Amygdala (tissue), 56 donors: ENCODE results near the gene HTR1E.
"Not testable (repeated sequence)": the region's sequence is repeated elsewhere in the genome, so short reads cannot be mapped to it uniquely, and the experiment has no call there.

ENCODE experiments used
- DNase-seq, 56 donors: peaks; one replicate each; lab custom pipeline; 2025; lab: John Stamatoyannopoulos, UW

The HTR1E gene

DNA sequence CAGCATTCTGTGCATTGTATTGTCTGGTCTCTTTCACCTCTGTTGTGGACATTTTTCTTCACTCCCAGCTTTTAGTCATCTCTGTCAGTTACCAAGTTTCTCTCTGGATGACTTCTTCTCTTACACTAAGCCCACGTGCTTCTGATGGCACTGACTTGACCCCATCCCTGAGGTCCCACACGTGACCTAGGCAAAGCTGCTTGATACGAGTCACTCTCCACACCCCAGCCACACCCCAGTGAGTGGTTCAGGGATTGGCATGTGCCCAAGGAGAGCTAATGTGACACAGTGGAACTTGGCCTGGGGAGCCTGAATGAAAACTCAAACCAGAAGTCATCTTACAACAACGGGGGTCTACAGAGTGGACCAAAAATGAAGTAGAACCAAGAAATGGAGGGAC, 32.2 kb downstream of the HTR1E start:
- DNase-seq = no peak

- no peak for DNase-seq
Measured at GRCh38 chr6:86973088-86973487, 35.8 kb downstream of the HTR1E start.

DNA sequence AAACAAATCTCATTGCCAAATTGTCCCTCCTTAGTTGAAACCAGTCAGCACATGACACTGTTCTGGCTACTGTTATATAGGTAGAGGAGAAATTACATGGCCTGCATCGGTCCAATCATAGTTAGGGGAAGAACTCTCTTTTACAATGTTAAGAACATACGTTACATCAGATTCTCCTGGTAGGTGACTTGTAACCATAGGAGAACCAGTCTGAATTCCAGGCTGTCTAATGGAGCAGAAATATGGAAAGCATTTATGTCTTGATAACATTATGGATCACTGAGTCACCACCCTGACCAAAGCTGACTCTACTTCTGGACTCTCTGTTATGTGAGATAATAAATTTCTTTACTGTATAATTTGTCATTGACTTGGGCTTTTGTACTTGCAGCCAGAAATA, 40.9 kb downstream of the HTR1E start:
- no peak for DNase-seq

DNA sequence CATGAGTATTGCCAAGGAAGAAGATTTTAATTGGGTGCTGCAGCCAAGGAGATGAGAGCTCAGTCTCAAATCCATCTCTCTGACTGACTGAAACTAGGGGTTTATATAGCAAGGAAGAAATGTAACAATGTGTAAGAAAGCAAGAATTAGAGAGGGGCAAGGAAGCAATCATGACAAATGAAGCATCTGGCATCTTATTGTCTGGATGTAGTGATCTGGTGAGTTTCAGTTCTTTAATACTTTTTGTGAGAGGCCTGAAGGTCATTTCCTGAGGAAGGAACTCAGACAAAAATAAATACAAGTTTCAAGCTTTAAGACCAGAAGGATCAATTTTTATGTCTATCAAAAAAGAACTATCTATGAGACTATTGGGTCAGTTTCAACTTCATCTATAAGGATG, 64.2 kb downstream of the HTR1E start:
- no peak for DNase-seq

GRCh38 chr6:87002391-87002790, 65.1 kb downstream of the HTR1E start:
- not testable (repeated sequence) for DNase-seq

- not testable (repeated sequence) for DNase-seq
Measured at GRCh38 chr6:87006541-87006940, 69.2 kb downstream of the HTR1E start.

GRCh38 chr6:87009581-87009980, 72.3 kb downstream of the HTR1E start:
- DNase-seq = not testable (repeated sequence)

DNA sequence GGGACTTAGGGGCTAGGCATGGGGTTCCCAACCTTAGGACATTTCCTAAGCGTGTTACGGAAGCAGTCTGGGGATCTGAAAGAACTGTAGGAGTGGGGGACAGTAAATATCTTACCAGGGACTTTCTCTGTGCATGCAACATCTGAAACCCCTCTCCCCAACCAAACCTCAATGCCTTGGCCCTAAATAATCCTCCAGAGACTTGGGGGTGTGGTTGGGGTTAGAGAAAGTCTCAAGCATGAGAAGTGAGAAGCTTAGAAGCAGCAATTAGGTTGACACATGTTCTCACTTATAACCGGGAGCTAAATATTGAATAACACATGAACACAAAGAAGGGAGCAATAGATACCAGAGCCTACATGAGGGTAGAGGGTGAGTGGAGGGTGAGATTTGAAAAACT, 74.7 kb downstream of the HTR1E start:
- DNase-seq = no peak

- DNase-seq = no peak
Measured at GRCh38 chr6:87012743-87013142, 75.4 kb downstream of the HTR1E start.

- no peak for DNase-seq
Measured at GRCh38 chr6:87016772-87017171, 79.4 kb downstream of the HTR1E start.

DNA sequence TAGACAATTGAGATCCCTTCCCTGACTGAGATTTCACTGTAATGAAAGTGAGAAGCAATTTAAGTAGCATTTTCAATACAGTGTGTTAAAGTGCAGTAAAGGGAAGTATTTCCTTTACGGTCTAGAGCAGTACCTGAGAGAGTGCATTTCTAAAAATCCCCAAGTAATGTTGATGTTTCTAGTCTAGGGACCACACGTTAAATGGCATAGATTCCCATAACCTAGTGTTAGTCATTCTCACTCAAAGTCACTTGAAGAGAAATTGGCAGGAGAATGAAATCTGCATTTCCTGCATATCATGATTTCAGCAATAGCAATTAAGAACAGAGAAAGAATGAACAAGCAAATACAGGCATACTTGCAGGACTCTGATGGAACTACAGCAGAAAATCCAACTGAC, 89.7 kb downstream of the HTR1E start:
- no peak for DNase-seq

DNA sequence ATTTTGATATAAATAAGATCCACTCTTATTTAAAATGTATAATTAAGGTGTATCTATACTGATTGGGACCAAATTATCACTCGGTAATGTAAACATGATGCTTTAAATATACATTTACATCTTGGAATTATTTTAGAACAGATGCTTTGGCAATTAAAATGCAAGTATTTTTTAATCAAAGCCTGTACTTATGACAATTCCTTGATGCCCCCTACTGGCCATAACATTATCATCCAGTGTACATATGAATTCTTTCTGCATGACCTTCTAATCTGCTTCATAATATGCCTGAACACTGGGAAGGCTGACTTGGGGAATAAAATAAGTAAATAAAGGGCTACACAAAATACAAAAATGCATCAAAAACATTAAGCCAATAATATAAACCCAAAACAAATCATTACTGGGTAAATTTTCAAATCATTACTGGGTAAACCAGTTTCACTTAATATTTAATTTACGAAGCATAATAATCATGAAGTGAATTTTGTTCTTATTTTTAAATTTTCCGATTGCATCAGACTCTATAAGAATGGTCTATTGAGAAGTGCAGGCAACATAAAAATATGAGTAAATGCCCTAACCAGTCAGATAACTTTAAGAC, 92.5 kb downstream of the HTR1E start:
- DNase-seq = peak in 1 of 56 donors; percentile 14

DNA sequence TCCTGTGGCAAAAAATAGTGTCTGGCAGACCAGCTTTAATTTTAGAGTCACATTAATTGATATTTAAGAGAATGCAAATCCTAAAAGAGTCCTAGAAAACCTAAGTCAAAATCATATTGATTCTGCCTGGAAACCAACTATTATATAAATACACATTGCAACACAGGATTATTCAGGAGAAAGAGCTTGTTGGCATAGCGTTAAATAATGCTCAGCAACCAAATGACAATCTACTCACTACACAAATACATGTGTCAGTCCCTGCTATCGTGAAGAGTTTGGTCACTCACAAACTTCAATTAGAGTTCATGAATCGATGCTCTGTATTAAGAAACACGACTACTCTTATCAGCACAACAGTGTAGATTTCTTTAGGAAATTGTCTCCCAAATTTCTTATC, 103.4 kb downstream of the HTR1E start:
- no peak for DNase-seq

- DNase-seq = no peak
Measured at GRCh38 chr6:87045521-87046075, 108.3 kb downstream of the HTR1E start.

- no peak for DNase-seq
Measured at GRCh38 chr6:87049779-87050178, 112.5 kb downstream of the HTR1E start.

- no peak for DNase-seq
Measured at GRCh38 chr6:87053312-87053711, 116.0 kb downstream of the HTR1E start.

- DNase-seq = no peak
Measured at GRCh38 chr6:87054143-87054833, 117.0 kb downstream of the HTR1E start.

DNA sequence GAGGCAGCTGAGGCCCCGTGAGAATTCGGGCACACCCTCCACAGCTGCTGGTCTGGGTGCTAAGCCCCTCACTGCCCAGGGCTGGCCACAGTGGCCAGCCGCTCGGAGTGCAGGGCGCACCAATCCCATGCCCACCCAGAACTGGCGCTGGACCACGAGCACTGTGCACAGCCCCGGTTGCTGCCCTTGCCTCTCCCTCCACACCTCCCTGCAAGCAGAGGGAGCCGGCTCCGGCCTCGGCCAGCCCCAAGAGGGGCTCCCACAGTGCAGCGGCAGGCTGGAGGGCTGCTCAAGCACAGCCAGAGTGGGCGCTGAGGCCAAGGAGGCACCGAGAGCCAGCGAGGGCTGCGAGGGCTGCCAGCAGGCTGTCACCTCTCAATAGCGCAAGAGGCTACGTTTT, 122.6 kb downstream of the HTR1E start:
- no peak for DNase-seq

DNA sequence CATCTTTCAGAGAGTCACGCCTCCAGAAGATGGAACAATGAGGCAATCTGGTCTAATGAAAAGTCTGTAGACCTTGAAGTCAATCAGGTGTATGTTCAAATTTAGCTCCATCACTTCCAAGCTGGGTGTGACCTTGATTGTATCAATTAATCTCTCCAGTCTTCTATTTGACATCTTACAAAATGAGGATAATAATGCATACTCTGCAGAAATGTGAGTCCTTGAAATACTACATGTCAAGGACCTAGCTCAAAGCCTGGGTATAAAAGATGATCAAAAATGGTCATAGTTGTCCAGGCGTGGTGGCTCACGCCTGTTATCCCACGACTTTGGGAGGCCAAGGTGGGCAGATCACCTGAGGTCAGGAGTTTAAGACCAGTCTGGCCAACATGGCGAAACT, 127.8 kb downstream of the HTR1E start:
- no peak for DNase-seq
